AG10803 (cell line): ENCODE results near the gene AHRR.
A peak's percentile ranks its signal among the peaks of the same experiment; 100 is the strongest.
"Not testable (repeated sequence)": the region's sequence is repeated elsewhere in the genome, so short reads cannot be mapped to it uniquely, and the experiment has no call there.

Source experiments
- DNase-seq: peaks from one replicate; pipeline ENCODE4 v3.0.0; 2010; ENCODE audit warnings: low read depth
- H3K4me3 ChIP-seq: 2 replicates; pipeline ENCODE4 v1.5.1; 2011; ENCODE audit warnings: mild to moderate bottlenecking, low read length, control low read depth
- TF ChIP-seq, protein P1 (sequence below): conservative IDR thresholded peaks from 2 replicates; pipeline ENCODE4 v1.5.1; 2011; ENCODE audit warnings: mild to moderate bottlenecking, low read length, control low read depth, inconsistent platforms

Gene AHRR

DNA sequence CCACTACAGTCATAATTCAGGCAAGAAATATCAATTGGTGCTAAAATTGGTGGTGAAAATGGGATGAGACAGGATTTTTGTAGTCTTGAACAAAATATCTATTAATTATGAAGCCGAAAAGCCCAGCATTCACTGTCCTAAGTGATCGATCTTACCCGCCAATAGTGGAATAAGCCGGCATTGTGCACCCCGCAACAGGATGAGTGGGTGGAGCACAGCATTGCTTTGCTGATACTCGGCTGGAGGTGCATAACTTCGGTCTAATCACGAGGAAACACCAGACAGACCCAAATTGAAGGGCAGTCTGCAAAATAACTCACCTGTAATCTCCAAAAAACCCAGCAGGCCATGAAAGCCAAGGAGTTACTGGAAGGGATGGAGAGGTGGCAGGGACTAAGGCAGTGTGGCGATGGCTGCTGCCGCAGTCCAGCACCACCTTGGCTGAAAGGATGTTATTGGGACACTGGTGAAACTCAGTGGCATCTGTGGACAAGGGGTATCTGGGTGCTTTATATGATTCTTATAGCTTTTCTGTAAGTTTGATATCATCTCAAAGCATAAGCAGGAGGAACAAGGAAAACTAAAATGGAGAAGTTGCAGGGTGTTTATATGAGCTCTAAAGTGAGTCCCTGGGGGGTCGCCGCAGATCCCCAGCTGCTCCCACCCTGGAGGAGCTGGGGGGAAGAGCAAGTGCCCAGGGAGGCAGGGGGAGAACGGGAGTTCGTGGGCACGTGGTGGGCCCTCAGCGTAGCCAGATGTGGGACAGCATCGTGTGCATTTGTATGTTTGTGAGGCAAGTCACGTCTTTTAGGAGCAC, 45.2 kb downstream of the AHRR start:
- no peak overlapping the region for H3K4me3 ChIP-seq
- no peak for DNase-seq
- TF ChIP-seq, protein P1, sequence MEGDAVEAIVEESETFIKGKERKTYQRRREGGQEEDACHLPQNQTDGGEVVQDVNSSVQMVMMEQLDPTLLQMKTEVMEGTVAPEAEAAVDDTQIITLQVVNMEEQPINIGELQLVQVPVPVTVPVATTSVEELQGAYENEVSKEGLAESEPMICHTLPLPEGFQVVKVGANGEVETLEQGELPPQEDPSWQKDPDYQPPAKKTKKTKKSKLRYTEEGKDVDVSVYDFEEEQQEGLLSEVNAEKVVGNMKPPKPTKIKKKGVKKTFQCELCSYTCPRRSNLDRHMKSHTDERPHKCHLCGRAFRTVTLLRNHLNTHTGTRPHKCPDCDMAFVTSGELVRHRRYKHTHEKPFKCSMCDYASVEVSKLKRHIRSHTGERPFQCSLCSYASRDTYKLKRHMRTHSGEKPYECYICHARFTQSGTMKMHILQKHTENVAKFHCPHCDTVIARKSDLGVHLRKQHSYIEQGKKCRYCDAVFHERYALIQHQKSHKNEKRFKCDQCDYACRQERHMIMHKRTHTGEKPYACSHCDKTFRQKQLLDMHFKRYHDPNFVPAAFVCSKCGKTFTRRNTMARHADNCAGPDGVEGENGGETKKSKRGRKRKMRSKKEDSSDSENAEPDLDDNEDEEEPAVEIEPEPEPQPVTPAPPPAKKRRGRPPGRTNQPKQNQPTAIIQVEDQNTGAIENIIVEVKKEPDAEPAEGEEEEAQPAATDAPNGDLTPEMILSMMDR = no peak

DNA sequence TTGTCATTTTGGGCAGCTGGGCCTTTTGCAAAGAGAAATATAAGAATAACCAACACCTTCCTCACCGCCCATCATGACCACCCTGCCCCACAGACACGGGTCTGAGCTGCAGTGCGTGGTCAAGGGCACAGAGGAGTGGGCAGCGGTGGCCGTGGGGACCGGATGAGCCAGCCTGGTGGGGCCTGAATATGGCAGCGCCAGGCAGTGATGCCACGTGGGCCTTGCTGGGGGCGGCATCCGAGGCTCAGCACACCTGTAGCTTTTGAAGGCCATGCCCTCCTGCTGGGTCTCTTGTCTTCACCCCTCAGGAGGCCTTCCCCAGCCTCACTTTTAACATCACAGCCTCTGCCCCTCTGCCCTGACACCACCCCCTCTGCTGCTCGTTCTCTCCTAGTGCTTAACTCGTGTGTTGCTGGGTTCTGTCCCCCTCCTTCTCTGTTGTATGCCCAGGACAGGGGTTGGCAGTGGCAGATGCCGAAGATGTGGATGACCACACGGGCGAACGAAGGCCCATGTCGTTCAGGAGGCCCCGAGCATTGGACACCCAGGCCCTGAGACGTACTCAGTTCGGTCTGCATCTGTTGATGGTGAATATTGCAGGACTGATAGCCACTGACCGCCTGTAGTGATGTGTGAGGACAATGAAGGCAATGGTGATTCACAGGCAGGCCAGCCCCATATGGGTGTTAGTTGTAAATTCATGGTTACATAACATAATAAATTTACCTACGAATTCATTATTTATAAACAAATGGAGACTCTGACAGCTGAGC, 46.0 kb downstream of the AHRR start:
- TF ChIP-seq, protein P1 = no peak
- DNase-seq = no peak
- H3K4me3 ChIP-seq = no peak overlapping the region

DNA sequence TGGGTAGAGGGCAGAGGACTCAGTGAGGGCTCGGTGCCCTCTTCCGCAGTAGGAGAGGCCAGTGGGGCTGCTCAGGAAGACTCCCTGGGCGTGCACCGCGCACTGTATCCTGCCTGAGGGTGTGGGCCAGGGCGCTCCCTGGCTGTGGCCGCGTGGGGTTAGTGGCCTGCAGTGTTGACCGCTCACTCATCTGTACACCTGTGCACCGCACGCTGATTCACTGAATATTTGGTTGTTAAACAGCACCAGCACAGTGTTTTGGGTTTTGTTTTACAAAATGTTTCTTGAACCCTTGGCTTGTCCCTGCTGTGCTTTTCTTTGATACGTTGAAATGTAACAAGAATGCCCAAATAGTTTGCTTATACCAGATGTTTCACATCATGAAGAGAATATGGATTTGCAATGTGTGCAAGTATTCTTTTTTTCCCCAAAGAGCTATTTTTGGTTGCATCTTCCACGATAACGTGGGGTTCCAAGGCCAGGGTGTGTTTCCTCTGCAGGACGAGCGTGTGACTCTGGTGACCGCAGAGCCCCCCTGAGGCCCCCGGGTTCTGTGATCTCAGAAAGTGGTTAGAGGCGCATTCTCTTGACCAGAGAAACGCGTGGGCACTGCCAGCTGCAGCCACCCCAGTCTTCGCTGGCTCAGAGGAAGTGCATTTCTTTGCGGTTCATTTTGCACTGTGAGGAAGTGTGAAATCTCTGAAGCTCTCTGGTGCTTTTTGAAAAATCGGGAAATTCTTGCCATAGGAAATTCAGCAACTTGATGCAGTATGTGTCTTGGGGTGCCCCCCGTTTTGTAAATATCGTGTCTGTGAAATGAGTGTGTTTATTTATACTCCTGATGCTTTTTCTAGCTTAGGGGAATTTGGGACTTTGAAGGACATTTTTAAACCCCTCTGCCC, 46.9 kb downstream of the AHRR start:
- H3K4me3 ChIP-seq = no peak overlapping the region
- DNase-seq = peak; percentile 90
- TF ChIP-seq, protein P1 = no peak

DNA sequence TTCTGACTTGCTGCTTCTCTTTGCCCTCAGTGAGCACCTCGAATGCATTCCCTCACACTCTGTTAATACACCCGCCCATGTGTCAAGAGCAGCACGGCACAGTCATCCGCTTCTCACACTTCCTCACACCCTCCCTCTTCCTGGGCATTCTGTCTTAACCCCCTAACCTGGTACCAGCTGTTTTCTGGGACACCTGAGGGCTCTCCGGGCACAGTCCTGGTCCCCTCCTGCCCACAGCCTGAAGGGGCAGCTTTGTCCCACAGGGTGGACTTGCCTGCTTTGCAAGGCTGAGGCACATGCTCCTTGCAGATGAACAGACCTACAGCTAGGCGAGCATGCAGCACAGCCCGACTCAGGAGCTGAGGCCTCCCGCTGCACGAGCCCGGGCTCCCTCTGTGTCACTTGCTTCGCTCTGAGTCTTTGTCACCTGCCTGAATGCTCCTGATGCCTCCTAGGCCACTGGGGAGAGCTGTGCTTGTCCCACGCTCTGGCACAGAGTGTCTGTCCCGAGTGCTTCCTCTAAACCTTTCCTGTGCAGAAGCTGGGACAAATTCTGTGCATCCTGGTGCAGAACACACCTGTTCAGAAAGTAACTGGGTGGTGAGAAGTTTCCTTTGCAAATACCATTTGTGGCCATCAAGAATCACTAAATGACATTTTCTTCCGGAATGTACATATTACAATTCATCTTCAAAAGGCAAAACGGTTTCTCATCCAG, 47.8 kb downstream of the AHRR start:
- DNase-seq = no peak
- TF ChIP-seq, protein P1 = no peak
- no peak overlapping the region for H3K4me3 ChIP-seq

DNA sequence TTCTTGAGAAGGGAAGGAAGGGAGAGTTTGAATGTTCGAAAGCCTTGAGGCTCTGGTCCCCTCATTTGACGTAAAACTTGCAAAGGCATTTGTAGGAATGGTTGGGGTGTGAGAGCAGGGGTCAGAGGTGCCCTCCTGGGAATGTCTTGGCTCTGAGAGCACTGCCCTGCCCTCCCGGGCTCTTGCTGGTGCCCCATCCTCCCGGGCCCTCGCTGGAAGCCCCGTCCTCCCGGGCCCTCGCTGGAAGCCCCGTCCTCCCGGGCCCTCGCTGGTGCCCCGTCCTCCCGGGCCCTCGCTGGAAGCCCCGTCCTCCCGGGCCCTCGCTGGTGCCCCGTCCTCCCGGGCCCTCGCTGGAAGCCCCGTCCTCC, 48.3 kb downstream of the AHRR start:
- DNase-seq, H3K4me3 ChIP-seq: not testable (repeated sequence)

DNA sequence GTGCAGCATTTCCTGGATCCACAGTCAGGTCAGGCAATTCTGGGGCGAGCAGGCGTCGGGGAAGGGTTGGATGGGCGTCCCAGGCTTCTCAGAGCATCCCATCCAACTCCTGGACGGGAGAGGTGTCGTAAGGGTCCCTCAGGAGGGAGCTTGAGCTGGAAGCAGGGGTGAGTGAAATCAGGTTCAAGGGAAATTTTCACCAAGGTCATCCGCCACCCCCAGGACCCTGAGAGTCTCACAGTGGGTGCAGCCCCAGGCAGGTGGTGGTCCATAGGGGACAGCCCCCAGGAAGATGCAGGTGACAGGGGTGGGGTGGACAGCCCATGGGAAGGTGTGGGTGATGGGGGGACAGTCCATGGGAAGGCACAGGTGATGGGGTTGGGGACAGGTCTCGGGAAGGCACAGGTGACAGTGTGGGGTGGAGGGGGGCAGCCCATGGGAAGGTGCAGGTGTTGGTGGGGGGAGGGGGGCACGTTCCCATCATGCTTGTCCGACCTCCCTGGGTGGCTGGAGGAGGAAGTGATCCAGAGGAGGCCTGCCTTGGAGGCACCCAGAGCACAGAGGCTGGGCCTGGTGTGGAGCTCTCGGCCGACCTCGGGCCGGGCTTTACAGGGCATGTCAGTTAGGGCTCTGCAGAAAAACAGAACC, 48.9 kb downstream of the AHRR start:
- TF ChIP-seq, protein P1 = no peak
- DNase-seq = no peak

More for the DNA sequence above, 48.9 kb downstream of the AHRR start:
- H3K4me3 ChIP-seq = no peak overlapping the region
